NCI-H345 treated with DMSO at 0.1 percent for 48 hours (cell line): ENCODE measurements around the gene GOLGA6L10.
"Not testable (repeated sequence)": the region's sequence is repeated elsewhere in the genome, so short reads cannot be mapped to it uniquely, and the experiment has no call there.

ENCODE experiments used
- DNase-seq: peaks from one replicate; lab custom pipeline; 2025; ENCODE audit not compliant: unreplicated experiment; lab: John Stamatoyannopoulos, UW

The GOLGA6L10 gene

GRCh38 chr15:82349375-82349774 is at the start of gene GOLGA6L10:
TSS of gene GOLGA6L10 (minus strand) at chr15:82349475. CDS start at chr15:82349375, 100 bp downstream.
- DNase-seq = not testable (repeated sequence)

GRCh38 chr15:82398785-82399184 is 49.5 kb upstream of the GOLGA6L10 start:
- no peak for DNase-seq

- no peak for DNase-seq
Measured at GRCh38 chr15:82397817-82398216, 48.5 kb upstream of the GOLGA6L10 start.

- DNase-seq = not testable (repeated sequence)
Measured at GRCh38 chr15:82395788-82396187, 46.5 kb upstream of the GOLGA6L10 start.

- DNase-seq = no peak
Measured at GRCh38 chr15:82393671-82394070, 44.4 kb upstream of the GOLGA6L10 start.

GRCh38 chr15:82392077-82392476 is 42.8 kb upstream of the GOLGA6L10 start:
- not testable (repeated sequence) for DNase-seq

- not testable (repeated sequence) for DNase-seq
Measured at GRCh38 chr15:82390152-82390551, 40.9 kb upstream of the GOLGA6L10 start.

- not testable (repeated sequence) for DNase-seq
Measured at GRCh38 chr15:82387209-82387608, 37.9 kb upstream of the GOLGA6L10 start.

GRCh38 chr15:82381330-82381955 is 32.2 kb upstream of the GOLGA6L10 start:
- not testable (repeated sequence) for DNase-seq

- DNase-seq = not testable (repeated sequence)
Measured at GRCh38 chr15:82379552-82379951, 30.3 kb upstream of the GOLGA6L10 start.

GRCh38 chr15:82373661-82374060 is 24.4 kb upstream of the GOLGA6L10 start:
- DNase-seq = not testable (repeated sequence)

GRCh38 chr15:82371656-82372055 is 22.4 kb upstream of the GOLGA6L10 start:
- DNase-seq = no peak

GRCh38 chr15:82367790-82368189 is 18.5 kb upstream of the GOLGA6L10 start:
- DNase-seq = not testable (repeated sequence)

- not testable (repeated sequence) for DNase-seq
Measured at GRCh38 chr15:82365692-82366323, 16.5 kb upstream of the GOLGA6L10 start.

- DNase-seq = not testable (repeated sequence)
Measured at GRCh38 chr15:82364548-82364947, 15.3 kb upstream of the GOLGA6L10 start.

- not testable (repeated sequence) for DNase-seq
Measured at GRCh38 chr15:82362790-82363189, 13.5 kb upstream of the GOLGA6L10 start.

- not testable (repeated sequence) for DNase-seq
Measured at GRCh38 chr15:82360618-82361017, 11.3 kb upstream of the GOLGA6L10 start.

GRCh38 chr15:82355055-82355454 is 5.8 kb upstream of the GOLGA6L10 start:
- not testable (repeated sequence) for DNase-seq

- DNase-seq = not testable (repeated sequence)
Measured at GRCh38 chr15:82354546-82354945, 5.3 kb upstream of the GOLGA6L10 start.

GRCh38 chr15:82347645-82348044 is 1.6 kb downstream of the GOLGA6L10 start:
- DNase-seq = not testable (repeated sequence)

- not testable (repeated sequence) for DNase-seq
Measured at GRCh38 chr15:82345176-82345575, 4.1 kb downstream of the GOLGA6L10 start.

- not testable (repeated sequence) for DNase-seq
Measured at GRCh38 chr15:82344421-82344820, 4.9 kb downstream of the GOLGA6L10 start.
